Hepatocyte (in vitro differentiated cells): ENCODE measurements around the gene SCML2.

Experiments
- EZH2 ChIP-seq: fragments of 200-600 bp; sonication (generic); IDR thresholded peaks from 2 replicates; pipeline ENCODE4 v1.6.1; 2016; ENCODE audit warnings: antibody characterized with exemption, mild to moderate bottlenecking, borderline replicate concordance
- EZH2phosphoT487 ChIP-seq: fragments of 200-600 bp; sonication (generic); IDR thresholded peaks from one replicate; pipeline ENCODE4 v1.6.1; 2018; ENCODE audit warnings: antibody characterized with exemption, mild to moderate bottlenecking, low read depth, moderate library complexity; ENCODE audit not compliant: unreplicated experiment, severe bottlenecking
- TF ChIP-seq, protein P1 (sequence below): fragments of 200-600 bp; sonication (generic); IDR thresholded peaks from 2 replicates; pipeline ENCODE4 v1.5.1; 2016; ENCODE audit warnings: antibody characterized with exemption, mild to moderate bottlenecking; ENCODE audit not compliant: poor library complexity

DNA sequence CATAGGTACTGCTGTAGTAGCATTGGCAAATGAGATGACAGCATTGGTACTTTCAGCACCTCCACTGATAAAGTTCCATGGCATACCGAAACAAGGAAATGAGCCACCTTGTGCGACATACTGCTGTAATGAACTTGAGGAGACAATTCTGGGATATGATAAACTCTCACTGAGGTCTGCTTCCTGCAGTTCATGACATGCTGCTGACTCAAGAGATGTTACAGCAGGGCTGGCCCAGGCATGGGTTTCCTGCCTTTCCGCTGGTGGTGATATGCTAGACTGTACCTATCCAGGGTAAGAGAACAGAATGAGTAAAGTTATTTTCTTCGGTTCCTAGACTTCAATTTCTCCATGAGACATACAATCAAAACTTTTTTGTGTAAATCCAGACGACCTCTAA, 150.9 kb downstream of the SCML2 start:
- TF ChIP-seq, protein P1, sequence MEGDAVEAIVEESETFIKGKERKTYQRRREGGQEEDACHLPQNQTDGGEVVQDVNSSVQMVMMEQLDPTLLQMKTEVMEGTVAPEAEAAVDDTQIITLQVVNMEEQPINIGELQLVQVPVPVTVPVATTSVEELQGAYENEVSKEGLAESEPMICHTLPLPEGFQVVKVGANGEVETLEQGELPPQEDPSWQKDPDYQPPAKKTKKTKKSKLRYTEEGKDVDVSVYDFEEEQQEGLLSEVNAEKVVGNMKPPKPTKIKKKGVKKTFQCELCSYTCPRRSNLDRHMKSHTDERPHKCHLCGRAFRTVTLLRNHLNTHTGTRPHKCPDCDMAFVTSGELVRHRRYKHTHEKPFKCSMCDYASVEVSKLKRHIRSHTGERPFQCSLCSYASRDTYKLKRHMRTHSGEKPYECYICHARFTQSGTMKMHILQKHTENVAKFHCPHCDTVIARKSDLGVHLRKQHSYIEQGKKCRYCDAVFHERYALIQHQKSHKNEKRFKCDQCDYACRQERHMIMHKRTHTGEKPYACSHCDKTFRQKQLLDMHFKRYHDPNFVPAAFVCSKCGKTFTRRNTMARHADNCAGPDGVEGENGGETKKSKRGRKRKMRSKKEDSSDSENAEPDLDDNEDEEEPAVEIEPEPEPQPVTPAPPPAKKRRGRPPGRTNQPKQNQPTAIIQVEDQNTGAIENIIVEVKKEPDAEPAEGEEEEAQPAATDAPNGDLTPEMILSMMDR: no peak
- TF ChIP-seq EZH2 (no peak), EZH2phosphoT487 (no peak)
